Stomach (tissue), 9 donors: Measurements from ENCODE around the gene P3R3URF. TPM values are rescaled to one million over a fixed set of nuclear protein-coding genes. Genes with fewer than 3 reads are reported as not detected.

Source experiments
- DNase-seq, 2 donors: peaks; one replicate each; pipeline versions ENCODE4 v3.0.0 to v3.0.0-alpha.2; 2013 to 2019
- H3K27ac ChIP-seq, 5 donors: fragments of 200-600 bp in 4 of 5; sonication (generic) in 4 of 5; one replicate each; pipeline ENCODE4 v1.5.1; 2013 to 2019; ENCODE audit warnings: mild to moderate bottlenecking in 1 of 5, moderate library complexity in 1 of 5
- H3K27me3 ChIP-seq, 3 donors: fragments of 200-600 bp; sonication (generic); one replicate each; pipeline ENCODE4 v1.5.1; 2017 to 2019; ENCODE audit warnings: mixed run types in 1 of 3
- H3K36me3 ChIP-seq, 4 donors: fragments of 200-600 bp; sonication (generic); 1 replicate in 3 of 4; 2 replicates in 1 of 4; pipeline ENCODE4 v1.5.1; 2016 to 2019
- H3K4me1 ChIP-seq, 4 donors: fragments of 200-600 bp; sonication (generic); one replicate each; pipeline ENCODE4 v1.5.1; 2016 to 2019
- H3K4me3 ChIP-seq, 4 donors: fragments of 200-600 bp; sonication (generic) in 3 of 4; one replicate each; pipeline ENCODE4 v1.5.1; 2016 to 2019; ENCODE audit warnings: mild to moderate bottlenecking in 1 of 4
- H3K9me3 ChIP-seq, 4 donors: fragments of 200-600 bp; sonication (generic); one replicate each; pipeline ENCODE4 v1.5.1; 2016 to 2019
- EP300 ChIP-seq: sonication (generic); formaldehyde crosslinking; IDR thresholded peaks from one replicate; pipeline ENCODE4 v1.6.1; 2017; ENCODE audit warnings: antibody characterized with exemption
- POLR2A ChIP-seq, 4 donors: fragments of 450-650 bp; IDR thresholded peaks; one replicate each; pipeline ENCODE4 v1.6.1; 2016; ENCODE audit warnings: antibody characterized with exemption in 4 of 4, control low read depth in 2 of 4, mild to moderate bottlenecking in 1 of 4, moderate library complexity in 1 of 4
- POLR2AphosphoS5 ChIP-seq, 3 donors: sonication (generic); formaldehyde crosslinking; IDR thresholded peaks; one replicate each; pipeline ENCODE4 v1.6.1; 2016; ENCODE audit warnings: antibody characterized with exemption in 3 of 3
- WGBS, 5 donors: extraction: QIAGEN DNeasy Blood & Tissue Kit in 3 of 5; methylation state at CpG; one replicate each; pipeline versions ENCODE4 v1.1.5 to v1.1.7; 2013 to 2018; 5-methylcytosine and 5-hydroxymethylcytosine counted together
- intact Hi-C: fragments of 100-400 bp; cut with DNase I; formaldehyde crosslinking; loops from one replicate; pipeline ENCODE4 v1.15.1; 2023; ENCODE audit warnings: low total_unique reads
- polyA plus RNA-seq, 3 donors: library from polyadenylated mRNA; stranded (reverse); fragments of 200-250 nt; gene quantifications; one replicate each; pipeline ENCODE4 v1.2.3, GENCODE V29; 2013
- total RNA-seq, 5 donors: library from RNA; depleted of rRNA; stranded (reverse); fragments of >200 nt; gene quantifications; one replicate each; pipeline versions ENCODE4 v1.1.0 to v1.2.3, GENCODE V29; 2014 to 2016
- TF ChIP-seq, protein P1 (sequence below), 7 experiments: fragments of 450-650 bp in 4 of 7; fragments of 200-600 bp in 3 of 7; sonication (generic) in 3 of 7; IDR thresholded peaks; one replicate each; pipeline ENCODE4 v1.5.1; 2016 to 2019; ENCODE audit warnings: antibody characterized with exemption in 7 of 7, control low read depth in 2 of 7, mild to moderate bottlenecking in 1 of 7
- donor health status: healthy with polysubstance abuse.
- donor health status: Bipolar disorder and iron deficiency.
- donor health status: healthy.

The P3R3URF gene
- total and polyA plus RNA-seq, 8 donors = not detected

DNA sequence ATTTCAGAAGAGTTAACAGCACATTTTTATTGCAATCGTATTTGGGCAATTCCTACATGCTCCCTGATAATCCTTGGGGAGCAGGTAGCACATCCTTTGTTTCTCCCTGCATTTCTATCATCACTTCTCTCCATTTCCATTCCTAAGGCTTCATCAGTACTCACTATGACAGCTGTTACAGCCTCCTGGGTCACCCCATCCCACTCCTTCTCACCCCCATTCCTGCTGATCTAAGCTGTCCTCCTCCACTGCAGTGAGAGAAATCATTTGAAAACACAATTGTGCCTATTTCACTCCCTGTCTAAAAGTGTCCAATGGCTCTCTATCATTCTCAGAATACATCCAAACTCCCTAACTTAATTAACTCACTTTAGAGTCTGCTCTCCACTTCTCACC is 18.4 kb downstream of the P3R3URF start:
- WGBS, 5 donors = 88 to 100% (median 100%) methylated on average over 1 of the region's 1 CpG
- Histone ChIP-seq H3K27ac (no peak overlapping the region), H3K4me3 (no peak overlapping the region), H3K4me1 (no peaks in the 10 kb centered on the region), H3K27me3 (no peaks in the 10 kb centered on the region), H3K36me3 (no peaks in the 10 kb centered on the region), H3K9me3 (no peaks in the 10 kb centered on the region)
- DNase-seq = no peak
- no peak for TF ChIP-seq POLR2AphosphoS5 (IDR thresholded peaks at IDR 0.05)
- no peak for TF ChIP-seq EP300
- TF ChIP-seq POLR2A (IDR thresholded peaks at IDR 0.05) = no peak
- TF ChIP-seq, protein P1, sequence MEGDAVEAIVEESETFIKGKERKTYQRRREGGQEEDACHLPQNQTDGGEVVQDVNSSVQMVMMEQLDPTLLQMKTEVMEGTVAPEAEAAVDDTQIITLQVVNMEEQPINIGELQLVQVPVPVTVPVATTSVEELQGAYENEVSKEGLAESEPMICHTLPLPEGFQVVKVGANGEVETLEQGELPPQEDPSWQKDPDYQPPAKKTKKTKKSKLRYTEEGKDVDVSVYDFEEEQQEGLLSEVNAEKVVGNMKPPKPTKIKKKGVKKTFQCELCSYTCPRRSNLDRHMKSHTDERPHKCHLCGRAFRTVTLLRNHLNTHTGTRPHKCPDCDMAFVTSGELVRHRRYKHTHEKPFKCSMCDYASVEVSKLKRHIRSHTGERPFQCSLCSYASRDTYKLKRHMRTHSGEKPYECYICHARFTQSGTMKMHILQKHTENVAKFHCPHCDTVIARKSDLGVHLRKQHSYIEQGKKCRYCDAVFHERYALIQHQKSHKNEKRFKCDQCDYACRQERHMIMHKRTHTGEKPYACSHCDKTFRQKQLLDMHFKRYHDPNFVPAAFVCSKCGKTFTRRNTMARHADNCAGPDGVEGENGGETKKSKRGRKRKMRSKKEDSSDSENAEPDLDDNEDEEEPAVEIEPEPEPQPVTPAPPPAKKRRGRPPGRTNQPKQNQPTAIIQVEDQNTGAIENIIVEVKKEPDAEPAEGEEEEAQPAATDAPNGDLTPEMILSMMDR (IDR thresholded peaks at IDR 0.05) = no peak
- intact Hi-C loops = no loop called here

GRCh38 chr1:46153732-46154131 is 22.6 kb downstream of the P3R3URF start:
- no peak for DNase-seq
- H3K27me3 ChIP-seq = no peaks in the 10 kb centered on the region
- H3K27ac ChIP-seq = no peak overlapping the region
- no peaks in the 10 kb centered on the region for H3K9me3 ChIP-seq
- WGBS, 5 donors = 94 to 97% (median 95%) methylated on average over 1 of the region's 1 CpG
- TF ChIP-seq POLR2A (IDR thresholded peaks at IDR 0.05) (no peak), EP300 (no peak), POLR2AphosphoS5 (IDR thresholded peaks at IDR 0.05) (no peak)
- TF ChIP-seq, protein P1 (IDR thresholded peaks at IDR 0.05) = no peak
- no peak overlapping the region for H3K4me3 ChIP-seq
- H3K36me3 ChIP-seq = no peaks in the 10 kb centered on the region
- intact Hi-C loops = no loop called here
- H3K4me1 ChIP-seq = no peaks in the 10 kb centered on the region

DNA sequence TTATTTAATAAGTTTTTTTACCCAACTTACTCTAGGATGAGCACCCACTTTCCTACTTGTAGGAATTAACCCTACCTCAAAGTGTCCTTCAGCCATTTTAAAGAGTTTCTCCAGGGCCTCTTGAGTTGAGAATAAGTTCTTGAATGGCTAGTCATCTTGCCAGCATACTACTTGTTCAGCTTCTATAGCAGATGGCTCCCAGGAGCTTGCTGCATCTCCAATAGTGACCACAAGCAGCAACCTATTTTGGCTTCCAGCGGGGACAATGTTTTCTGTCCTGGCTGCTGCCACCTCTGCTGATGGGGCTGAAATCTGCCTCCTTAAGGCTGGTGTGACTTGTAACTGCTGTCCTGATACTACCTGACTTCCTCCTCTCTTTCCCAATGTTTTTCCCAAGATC is 23.1 kb downstream of the P3R3URF start:
- no peak for TF ChIP-seq EP300
- TF ChIP-seq, protein P1 (IDR thresholded peaks at IDR 0.05) = no peak
- Histone ChIP-seq H3K4me1 (no peaks in the 10 kb centered on the region), H3K36me3 (no peaks in the 10 kb centered on the region), H3K27ac (no peak overlapping the region), H3K9me3 (no peaks in the 10 kb centered on the region), H3K27me3 (no peaks in the 10 kb centered on the region), H3K4me3 (no peak overlapping the region)
- no peak for DNase-seq
- intact Hi-C loops = no loop called here
- WGBS, 5 donors = 93 to 100% (median 100%) methylated on average over 1 of the region's 1 CpG

DNA sequence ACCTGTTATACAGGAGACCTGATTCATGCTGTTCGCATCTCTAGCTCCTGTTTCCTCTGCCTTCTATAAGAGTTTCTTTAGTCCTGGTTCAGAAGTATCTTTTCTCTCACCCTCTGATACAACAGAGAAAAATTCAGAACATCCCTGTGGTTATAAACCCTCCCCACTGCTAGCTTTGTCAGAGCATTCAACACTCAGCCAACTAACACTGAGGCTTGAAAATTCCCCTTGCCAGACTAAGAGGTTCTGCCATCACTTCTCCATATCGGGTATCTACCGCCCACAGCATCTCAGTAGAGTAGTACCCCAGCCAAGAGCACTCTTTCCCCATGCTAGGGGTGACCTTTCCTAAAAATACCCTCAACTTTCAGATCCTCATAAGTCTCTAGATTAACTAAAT is 24.3 kb downstream of the P3R3URF start:
- intact Hi-C loops = no loop called here
- no peaks in the 10 kb centered on the region for H3K36me3 ChIP-seq
- no peaks in the 10 kb centered on the region for H3K9me3 ChIP-seq
- TF ChIP-seq, protein P1 (IDR thresholded peaks at IDR 0.05) = no peak
- TF ChIP-seq POLR2AphosphoS5 (IDR thresholded peaks at IDR 0.05) = no peak
- TF ChIP-seq EP300 = no peak
- TF ChIP-seq POLR2A (IDR thresholded peaks at IDR 0.05) = no peak
- DNase-seq = no peak
- H3K27me3 ChIP-seq = no peaks in the 10 kb centered on the region
- WGBS, 5 donors = 79 to 95% (median 89%) methylated on average over 3 of the region's 3 CpGs
- H3K27ac ChIP-seq = no peak overlapping the region
- no peaks in the 10 kb centered on the region for H3K4me1 ChIP-seq
- no peak overlapping the region for H3K4me3 ChIP-seq
